Karpas-422 (cell line): ENCODE measurements around the gene METTL1. TPM values are rescaled to one million over a fixed set of nuclear protein-coding genes. Genes with fewer than 3 reads are reported as not detected.

Experiments
- DNase-seq: peaks from one replicate; pipeline ENCODE4 v3.0.0-alpha.2; 2015
- H2AFZ ChIP-seq: fragments of 200-600 bp; sonication (generic); 2 replicates; pipeline ENCODE4 v1.6.1; 2014; ENCODE audit warnings: antibody characterized with exemption, low read length, mixed read lengths
- H3K27ac ChIP-seq: fragments of 200-600 bp; sonication (generic); 2 replicates; pipeline ENCODE4 v1.5.1; 2014; ENCODE audit warnings: mild to moderate bottlenecking, low read length, moderate library complexity
- H3K27me3 ChIP-seq: fragments of 200-600 bp; sonication (generic); 2 replicates; pipeline ENCODE4 v1.6.1; 2014; ENCODE audit warnings: low read length, mixed read lengths
- H3K36me3 ChIP-seq: fragments of 200-600 bp; sonication (generic); 2 replicates; pipeline ENCODE4 v1.6.1; 2014; ENCODE audit warnings: low read length, mixed read lengths; ENCODE audit not compliant: insufficient read depth
- H3K4me1 ChIP-seq: fragments of 200-600 bp; sonication (generic); 2 replicates; pipeline ENCODE4 v1.6.1; 2014; ENCODE audit warnings: mild to moderate bottlenecking, low read length, mixed read lengths
- H3K4me2 ChIP-seq: fragments of 200-600 bp; sonication (generic); 2 replicates; pipeline ENCODE4 v1.6.1; 2014; ENCODE audit warnings: low read length, low read depth, mild to moderate bottlenecking; ENCODE audit not compliant: poor library complexity, severe bottlenecking
- H3K4me3 ChIP-seq: fragments of 200-600 bp; sonication (generic); 2 replicates; pipeline ENCODE4 v1.5.1; 2014; ENCODE audit warnings: mild to moderate bottlenecking, antibody characterized with exemption, low read length, mixed read lengths
- H3K79me2 ChIP-seq: fragments of 200-600 bp; sonication (generic); 2 replicates; pipeline ENCODE4 v1.6.1; 2014; ENCODE audit warnings: mild to moderate bottlenecking, low read length, mixed read lengths
- H3K9ac ChIP-seq: fragments of 200-600 bp; sonication (generic); 2 replicates; pipeline ENCODE4 v1.6.0; 2014; ENCODE audit warnings: low read length
- H3K9me2 ChIP-seq: fragments of 200-600 bp; sonication (generic), shearing (Covaris generic); replicated peaks from 2 replicates; pipeline ENCODE4 v1.6.0; 2014; ENCODE audit warnings: mild to moderate bottlenecking, low read length, moderate library complexity; ENCODE audit not compliant: insufficient read depth
- H3K9me3 ChIP-seq: fragments of 300-700, 200-600 bp; sonication (generic); 2 replicates; pipeline ENCODE4 v1.6.1; 2014; ENCODE audit warnings: low read length, mixed read lengths
- H4K20me1 ChIP-seq: fragments of 200-600 bp; sonication (generic); 2 replicates; pipeline ENCODE4 v1.6.1; 2014; ENCODE audit warnings: mild to moderate bottlenecking, antibody characterized with exemption, low read length, low read depth; ENCODE audit not compliant: insufficient read depth
- total RNA-seq: library from RNA; depleted of rRNA; stranded (reverse); fragments of >200 nt; shearing (Covaris generic); gene quantifications from 2 replicates; pipeline ENCODE4 v1.2.3, GENCODE V29; 2014; ENCODE audit warnings: low replicate concordance

The METTL1 gene
- total RNA-seq, 1 experiment from 2014 or later = 17.4 TPM

DNA sequence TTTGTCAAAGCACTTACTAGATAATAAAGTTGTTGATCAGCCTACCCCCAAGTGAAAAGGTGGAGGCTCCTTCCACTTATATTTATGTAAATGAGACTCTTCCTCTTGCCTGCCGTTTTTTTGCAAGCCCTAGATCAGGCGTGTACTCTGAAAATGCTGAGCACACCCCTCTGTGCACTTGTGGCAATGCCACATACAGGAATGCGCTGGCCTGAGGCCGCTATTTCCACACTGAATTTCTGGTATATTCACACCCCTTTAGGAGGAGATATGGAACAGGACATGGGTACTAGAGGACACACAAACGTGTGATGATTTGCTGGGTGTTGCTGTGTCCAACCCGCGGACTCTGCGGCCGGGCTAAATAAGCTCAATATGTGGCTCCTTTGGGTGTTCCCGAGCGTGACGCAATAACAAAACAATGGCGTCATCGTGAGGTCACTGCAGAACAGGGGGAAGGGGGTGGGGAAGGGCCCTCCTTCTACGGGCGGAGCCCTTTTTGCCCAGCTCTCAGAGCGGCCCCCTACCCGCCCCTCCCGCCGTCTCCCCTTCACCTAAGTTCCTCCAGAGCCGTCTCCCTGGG lies 27.6 kb downstream of the METTL1 start:
- DNase-seq = peak; percentile 80
- H3K4me3 ChIP-seq = peak overlapping the region; percentile 67
- no peaks in the 10 kb centered on the region for H4K20me1 ChIP-seq
- H3K36me3 ChIP-seq = peaks cover 17% of the 10 kb centered on the region
- peak overlapping the region; percentile 31; the same call in 1 of the 2 replicates for H3K27ac ChIP-seq
- no peak overlapping the region; the same call in none of the 2 replicates for H2AFZ ChIP-seq
- H3K4me2 ChIP-seq = peak overlapping the region; percentile 64
- H3K4me1 ChIP-seq = peaks cover 44% of the 10 kb centered on the region
- no peaks in the 10 kb centered on the region for H3K9me2 ChIP-seq
- no peaks in the 10 kb centered on the region for H3K27me3 ChIP-seq
- H3K79me2 ChIP-seq = peaks cover 25% of the 10 kb centered on the region
- no peaks in the 10 kb centered on the region for H3K9me3 ChIP-seq
- peak overlapping the region; percentile 62 for H3K9ac ChIP-seq

DNA sequence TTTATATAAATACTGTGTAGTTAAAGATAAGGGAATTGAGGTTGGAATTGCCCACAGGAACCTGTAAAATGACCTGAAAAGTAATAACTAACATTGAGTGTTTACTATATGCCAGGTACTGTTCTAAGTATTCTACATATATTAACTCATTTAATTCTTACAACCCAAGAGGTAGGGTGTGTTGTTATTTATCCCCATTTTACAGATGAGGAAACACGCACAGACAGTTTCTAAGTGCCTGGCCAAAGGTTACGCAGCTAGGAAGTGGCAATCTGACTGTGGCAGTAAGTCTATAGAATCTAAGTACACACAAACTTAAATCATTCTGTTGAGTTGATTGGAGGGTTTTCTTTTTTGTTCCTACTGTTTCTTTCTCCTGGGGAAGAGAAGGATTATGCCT lies 28.1 kb downstream of the METTL1 start:
- Histone ChIP-seq H3K4me2 (peak overlapping the region; percentile 64), H3K27me3 (no peaks in the 10 kb centered on the region), H3K9ac (peak overlapping the region; percentile 62), H3K27ac (peak overlapping the region; percentile 31; the same call in 1 of the 2 replicates), H3K4me3 (peak overlapping the region; percentile 67), H3K36me3 (peaks cover 12% of the 10 kb centered on the region), H3K9me2 (no peaks in the 10 kb centered on the region), H2AFZ (no peak overlapping the region; the same call in 1 of the 2 replicates), H3K4me1 (peaks cover 44% of the 10 kb centered on the region), H3K9me3 (no peaks in the 10 kb centered on the region), H3K79me2 (peaks cover 30% of the 10 kb centered on the region), H4K20me1 (no peaks in the 10 kb centered on the region)
- no peak for DNase-seq

DNA sequence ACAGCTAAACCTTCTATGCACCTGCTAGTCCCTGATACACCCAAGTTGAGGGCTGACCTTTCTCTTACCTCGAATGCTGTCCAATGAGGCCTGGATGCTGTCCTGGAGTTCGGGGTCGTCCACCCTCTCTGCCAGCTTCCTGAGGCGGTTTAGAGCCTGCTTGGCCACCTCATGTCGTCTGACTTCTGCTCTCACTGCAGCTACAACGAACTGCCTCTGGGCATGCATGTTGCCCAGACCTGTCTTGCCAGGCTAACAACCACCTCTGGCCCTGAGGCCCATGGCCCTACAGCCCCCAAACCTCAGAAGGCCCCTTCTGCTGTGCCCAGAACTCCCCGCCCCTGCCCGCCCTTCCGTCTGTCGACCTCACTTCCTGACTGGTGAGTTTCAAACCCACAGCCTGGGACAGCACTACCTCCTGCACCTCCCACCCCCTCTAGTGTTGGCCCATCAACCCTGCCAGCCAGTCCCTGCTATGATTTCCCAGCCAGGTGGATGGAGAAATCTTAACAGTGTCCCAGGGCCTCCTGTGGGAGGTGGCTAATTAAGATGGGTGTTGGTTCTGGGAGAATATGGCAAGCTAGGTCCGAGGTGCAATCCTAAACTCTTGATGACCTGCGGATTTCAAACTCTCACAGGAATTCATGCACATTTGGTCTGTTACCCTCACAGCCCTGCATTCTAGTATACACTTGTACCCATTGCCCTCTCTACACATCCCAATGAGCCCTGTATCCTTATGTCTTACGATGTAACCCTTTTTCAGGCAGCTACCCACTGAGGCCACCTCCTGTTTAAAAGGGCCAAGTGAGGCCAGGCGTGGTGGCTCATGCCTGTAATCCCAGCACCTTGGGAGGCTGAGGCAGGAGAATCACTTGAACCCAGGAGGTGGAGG lies 29.8 kb downstream of the METTL1 start:
- peak overlapping the region; percentile 82 for H3K9ac ChIP-seq
- no peaks in the 10 kb centered on the region for H4K20me1 ChIP-seq
- H3K27me3 ChIP-seq = no peaks in the 10 kb centered on the region
- H3K79me2 ChIP-seq = peaks cover 30% of the 10 kb centered on the region
- peak overlapping the region; percentile 43; the same call in 1 of the 2 replicates for H3K27ac ChIP-seq
- peak overlapping the region; percentile 78; the same call in 1 of the 2 replicates for H2AFZ ChIP-seq
- H3K4me3 ChIP-seq = peak overlapping the region; percentile 83
- H3K4me1 ChIP-seq = peaks cover 44% of the 10 kb centered on the region
- no peaks in the 10 kb centered on the region for H3K9me3 ChIP-seq
- H3K9me2 ChIP-seq = no peaks in the 10 kb centered on the region
- peak; percentile 90 for DNase-seq
- H3K4me2 ChIP-seq = peak overlapping the region; percentile 72
- H3K36me3 ChIP-seq = peaks cover 2% of the 10 kb centered on the region; the same call in 1 of the 2 replicates

GRCh38 chr12:57741413-57741789 lies 30.5 kb downstream of the METTL1 start:
- no peaks in the 10 kb centered on the region for H3K9me3 ChIP-seq
- no peaks in the 10 kb centered on the region for H3K27me3 ChIP-seq
- peak overlapping the region; percentile 24; the same call in 1 of the 2 replicates for H3K27ac ChIP-seq
- H3K4me3 ChIP-seq = peak overlapping the region; percentile 83
- DNase-seq = no peak
- no peak overlapping the region for H2AFZ ChIP-seq
- H3K36me3 ChIP-seq = no peaks in the 10 kb centered on the region
- H3K4me2 ChIP-seq = peak overlapping the region; percentile 72
- peaks cover 44% of the 10 kb centered on the region for H3K4me1 ChIP-seq
- no peaks in the 10 kb centered on the region for H3K9me2 ChIP-seq
- H3K79me2 ChIP-seq = peaks cover 30% of the 10 kb centered on the region
- H3K9ac ChIP-seq = peak overlapping the region; percentile 82
- no peaks in the 10 kb centered on the region for H4K20me1 ChIP-seq

GRCh38 chr12:57740656-57741412 lies 31.1 kb downstream of the METTL1 start:
- H3K4me1 ChIP-seq = peaks cover 44% of the 10 kb centered on the region
- no peaks in the 10 kb centered on the region for H3K27me3 ChIP-seq
- H3K9ac ChIP-seq = peak overlapping the region; percentile 82

GRCh38 chr12:57739914-57740538 lies 31.9 kb downstream of the METTL1 start:
- no peaks in the 10 kb centered on the region for H3K27me3 ChIP-seq
- H3K36me3 ChIP-seq = no peaks in the 10 kb centered on the region
- peak overlapping the region; percentile 82 for H3K9ac ChIP-seq
- no peak for DNase-seq
- no peaks in the 10 kb centered on the region for H4K20me1 ChIP-seq
- H3K9me2 ChIP-seq = no peaks in the 10 kb centered on the region
- H3K4me1 ChIP-seq = peaks cover 40% of the 10 kb centered on the region
- no peak overlapping the region for H2AFZ ChIP-seq
- H3K9me3 ChIP-seq = no peaks in the 10 kb centered on the region
- peaks cover 30% of the 10 kb centered on the region for H3K79me2 ChIP-seq
- no peak overlapping the region for H3K27ac ChIP-seq
- peak overlapping the region; percentile 83; the same call in 1 of the 2 replicates for H3K4me3 ChIP-seq
- peak overlapping the region; percentile 72 for H3K4me2 ChIP-seq

More at GRCh38 chr12:57740656-57741412, 31.1 kb downstream of the METTL1 start:
- no peaks in the 10 kb centered on the region for H3K9me3 ChIP-seq
- H3K9me2 ChIP-seq = no peaks in the 10 kb centered on the region
- DNase-seq = peak; percentile 88
- peak overlapping the region; percentile 72 for H3K4me2 ChIP-seq
- H3K27ac ChIP-seq = no peak overlapping the region
- no peak overlapping the region for H2AFZ ChIP-seq
- H3K79me2 ChIP-seq = peaks cover 30% of the 10 kb centered on the region
- H3K36me3 ChIP-seq = no peaks in the 10 kb centered on the region
- H3K4me3 ChIP-seq = peak overlapping the region; percentile 83
- no peaks in the 10 kb centered on the region for H4K20me1 ChIP-seq

GRCh38 chr12:57739387-57739786 lies 32.5 kb downstream of the METTL1 start:
- H4K20me1 ChIP-seq = no peaks in the 10 kb centered on the region
- no peak overlapping the region for H2AFZ ChIP-seq
- DNase-seq = no peak
- H3K4me2 ChIP-seq = no peak overlapping the region
- no peak overlapping the region for H3K9ac ChIP-seq
- no peaks in the 10 kb centered on the region for H3K27me3 ChIP-seq
- no peaks in the 10 kb centered on the region for H3K9me2 ChIP-seq
- no peak overlapping the region for H3K27ac ChIP-seq
- peaks cover 30% of the 10 kb centered on the region for H3K79me2 ChIP-seq
- H3K9me3 ChIP-seq = no peaks in the 10 kb centered on the region
- no peaks in the 10 kb centered on the region for H3K36me3 ChIP-seq
- H3K4me3 ChIP-seq = no peak overlapping the region
- peaks cover 38% of the 10 kb centered on the region for H3K4me1 ChIP-seq
